ENCODE results near the gene BANP.
"Not testable (repeated sequence)": the region's sequence is repeated elsewhere in the genome, so short reads cannot be mapped to it uniquely, and the experiment has no call there.

Gene BANP

DNA sequence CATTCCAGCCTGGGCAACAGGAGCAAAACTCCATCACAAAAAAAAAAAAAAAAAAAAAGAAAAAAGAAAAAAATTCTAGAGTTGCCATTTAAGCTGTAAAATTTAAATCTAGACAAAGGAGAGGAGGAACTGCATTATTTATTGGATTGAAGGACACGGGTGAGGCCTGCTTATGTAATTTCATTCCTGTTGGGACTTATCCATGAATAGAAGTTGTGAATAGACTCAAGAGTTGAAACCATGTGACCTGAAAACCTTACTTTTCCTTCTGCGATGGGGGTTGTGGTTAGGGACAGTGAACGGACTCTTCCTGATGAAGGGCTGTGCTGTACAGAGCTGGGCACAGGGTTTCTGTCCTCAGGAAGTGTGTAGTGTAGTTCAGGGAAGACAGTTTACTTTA, 22.5 kb downstream of the BANP start:
- DNase-seq, result no peak

GRCh38 chr16:87974178-87974577, 22.9 kb downstream of the BANP start:
- DNase-seq, result no peak

GRCh38 chr16:87976665-87977064, 25.4 kb downstream of the BANP start:
- no peak for DNase-seq

- no peak for DNase-seq
Observed at GRCh38 chr16:87978127-87978526, 26.9 kb downstream of the BANP start.

DNA sequence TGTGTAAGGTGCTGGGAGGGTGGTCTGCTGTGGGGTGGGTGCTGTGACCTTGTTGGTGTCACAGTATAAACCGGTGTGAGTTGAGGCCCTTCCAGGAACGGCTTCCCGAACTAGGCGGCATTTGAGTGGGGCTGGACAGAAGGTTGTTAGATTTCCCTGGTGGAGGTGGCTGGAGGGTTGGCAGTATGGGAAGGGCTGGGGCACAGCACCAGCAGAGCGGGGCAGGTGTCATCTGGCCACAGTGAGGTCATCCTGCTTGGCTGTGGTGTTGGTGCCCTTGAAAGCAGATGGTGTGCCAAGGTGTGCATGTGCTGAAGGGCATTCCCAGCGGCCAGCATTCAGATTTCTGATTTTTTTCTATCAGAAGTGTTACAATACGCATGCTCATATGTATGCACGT, 28.1 kb downstream of the BANP start:
- DNase-seq, result no peak

GRCh38 chr16:87979911-87980630, 28.8 kb downstream of the BANP start:
- DNase-seq, result not testable (repeated sequence)

DNA sequence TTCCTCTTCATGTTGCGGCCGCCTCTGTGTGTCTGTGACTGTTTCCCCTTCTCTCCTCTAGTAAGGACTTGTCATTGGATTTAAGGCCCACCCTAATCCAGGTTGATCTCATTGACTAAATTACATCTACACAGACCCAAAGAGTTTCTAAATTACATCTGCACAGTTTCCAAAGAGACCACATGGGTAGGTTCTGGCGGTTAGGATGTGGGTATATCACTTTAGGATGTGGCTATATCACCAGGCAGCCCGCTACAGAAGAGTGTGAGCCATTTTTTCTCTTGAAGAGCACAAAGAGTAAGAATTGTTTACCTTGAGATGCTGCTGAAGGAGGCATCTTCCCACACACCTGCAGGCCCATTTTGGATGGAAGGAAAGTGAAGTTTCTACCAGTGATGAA, 30.1 kb downstream of the BANP start:
- not testable (repeated sequence) for DNase-seq

- DNase-seq, result no peak
Observed at GRCh38 chr16:87982581-87983041, 31.4 kb downstream of the BANP start.

- peak; percentile 18 for DNase-seq
Observed at GRCh38 chr16:87983072-87983736, 32.0 kb downstream of the BANP start.

GRCh38 chr16:87983737-87984097, 32.5 kb downstream of the BANP start:
- not testable (repeated sequence) for DNase-seq

DNA sequence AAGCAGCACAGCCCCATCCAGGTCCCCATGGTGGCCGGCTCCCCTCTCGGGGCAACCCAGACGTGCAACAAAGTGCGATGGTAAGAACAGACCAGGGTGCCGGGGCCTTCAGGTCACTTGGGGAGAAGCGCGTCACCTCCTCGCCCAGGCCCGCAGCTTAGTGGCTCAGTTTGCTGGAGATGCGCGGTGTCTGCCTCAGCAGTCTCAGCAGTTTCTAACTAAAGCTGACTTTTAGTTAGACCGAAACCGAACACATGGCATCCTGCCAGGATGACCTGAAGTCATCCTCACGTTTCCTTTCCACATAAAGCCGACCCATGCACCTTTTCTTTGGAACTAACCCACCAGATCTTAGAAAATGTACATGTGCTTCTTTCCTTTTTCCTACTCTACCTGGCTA, 32.9 kb downstream of the BANP start:
- not testable (repeated sequence) for DNase-seq

GRCh38 chr16:87984632-87985267, 33.5 kb downstream of the BANP start:
- DNase-seq, result no peak

DNA sequence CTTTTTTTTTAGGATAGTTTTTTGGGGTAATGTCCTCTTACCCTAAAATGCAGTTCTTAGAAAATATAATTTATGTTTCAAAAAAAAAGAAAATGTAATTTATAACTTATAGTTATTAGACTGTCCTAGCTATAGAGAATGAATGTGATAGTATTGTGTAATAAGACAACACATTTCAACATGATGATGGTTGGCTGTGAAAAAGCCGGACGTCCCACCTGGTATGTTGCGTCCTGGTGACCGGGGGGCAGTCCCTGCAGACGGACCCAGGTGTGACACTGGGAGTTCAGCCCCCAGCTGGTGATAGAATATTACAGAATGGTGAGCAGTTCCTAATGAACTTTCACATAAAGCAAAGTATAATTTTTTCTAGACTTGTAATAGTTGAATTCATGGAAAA, 34.3 kb downstream of the BANP start:
- DNase-seq, result not testable (repeated sequence)

DNA sequence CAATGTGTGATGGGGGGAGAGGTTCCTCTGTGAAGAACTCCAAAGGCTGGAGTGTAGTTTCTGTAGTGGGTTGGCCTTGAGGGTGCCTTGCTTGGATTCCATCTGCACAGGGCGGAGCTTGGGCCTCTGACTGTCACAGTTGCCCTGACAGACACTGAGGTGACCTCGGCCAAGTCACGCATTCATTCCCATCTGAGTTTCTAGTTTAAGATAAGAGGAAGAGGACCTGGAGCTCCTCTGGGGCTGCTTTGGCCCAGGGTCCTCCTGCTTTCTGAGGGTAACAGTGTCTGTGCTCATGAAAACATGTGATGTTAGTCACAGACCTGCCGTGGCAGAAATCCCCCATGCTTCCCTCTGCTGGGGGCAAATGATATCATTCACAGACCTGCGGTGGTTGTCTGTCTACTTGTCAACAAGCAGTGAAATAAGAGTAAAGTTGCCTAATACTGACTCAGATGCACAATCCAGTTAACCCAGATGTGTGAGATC, 35.2 kb downstream of the BANP start:
- not testable (repeated sequence) for DNase-seq

DNA sequence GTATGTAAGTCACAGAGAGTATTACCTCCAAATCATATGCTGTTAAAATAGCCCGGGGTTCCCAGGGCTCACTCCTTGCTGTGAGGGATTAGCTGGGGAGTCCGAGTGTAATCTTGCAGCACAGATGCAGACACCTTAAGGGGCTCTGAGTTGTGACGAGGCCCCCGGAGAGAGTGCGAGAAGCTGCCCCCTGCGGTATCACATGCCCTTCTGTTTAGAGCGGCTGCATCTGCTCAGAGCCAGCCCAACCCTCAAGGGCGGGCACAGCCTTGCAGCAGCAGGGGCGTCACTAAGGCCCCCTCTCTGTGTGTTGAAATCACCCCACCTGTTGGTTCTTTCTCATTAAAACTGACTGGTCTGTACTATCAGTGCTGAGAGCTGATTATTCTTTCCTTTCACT, 37.4 kb downstream of the BANP start:
- DNase-seq, result not testable (repeated sequence)

DNA sequence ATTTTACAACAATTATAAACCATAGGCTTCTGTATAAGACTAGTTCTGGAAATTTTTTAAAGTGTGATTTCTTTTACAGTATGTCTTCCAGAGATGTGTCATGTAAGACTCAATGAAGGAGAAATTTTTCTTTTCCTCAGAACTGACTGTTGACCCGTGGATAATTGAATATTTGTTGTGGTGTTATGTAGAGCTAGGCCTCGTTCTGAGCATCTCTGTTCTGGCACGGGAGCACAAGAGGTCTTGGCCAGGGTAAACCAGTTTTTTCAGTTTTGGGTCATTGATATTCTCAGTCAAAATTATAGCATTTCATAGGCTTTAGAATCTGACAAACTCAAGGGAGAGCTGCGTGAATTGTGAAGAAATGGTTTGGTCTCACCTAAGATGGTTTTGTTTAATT, 39.0 kb downstream of the BANP start:
- not testable (repeated sequence) for DNase-seq

GRCh38 chr16:87992142-87992541, 40.9 kb downstream of the BANP start:
- DNase-seq, result not testable (repeated sequence)

DNA sequence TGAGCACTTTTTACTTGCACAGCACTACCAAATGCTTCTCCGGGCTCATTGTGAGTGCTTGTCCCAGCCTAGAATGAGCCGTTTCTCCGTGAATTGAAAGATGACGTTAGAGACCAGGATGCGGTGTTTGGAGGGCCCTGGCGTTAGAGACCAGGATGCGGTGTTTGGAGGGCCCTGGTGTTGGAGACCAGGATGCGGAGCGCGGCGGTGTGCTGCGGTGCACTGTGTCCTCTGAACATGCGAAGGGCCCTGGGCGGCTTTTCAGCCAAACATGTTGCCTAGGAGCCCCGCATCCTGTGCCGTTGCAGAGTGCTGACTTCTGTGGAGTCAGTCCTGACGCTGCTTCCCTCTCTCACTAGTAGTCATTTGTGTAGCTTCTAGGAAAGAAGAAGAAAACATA, 42.7 kb downstream of the BANP start:
- no peak for DNase-seq

GRCh38 chr16:87995644-87996043, 44.4 kb downstream of the BANP start:
- no peak for DNase-seq

DNA sequence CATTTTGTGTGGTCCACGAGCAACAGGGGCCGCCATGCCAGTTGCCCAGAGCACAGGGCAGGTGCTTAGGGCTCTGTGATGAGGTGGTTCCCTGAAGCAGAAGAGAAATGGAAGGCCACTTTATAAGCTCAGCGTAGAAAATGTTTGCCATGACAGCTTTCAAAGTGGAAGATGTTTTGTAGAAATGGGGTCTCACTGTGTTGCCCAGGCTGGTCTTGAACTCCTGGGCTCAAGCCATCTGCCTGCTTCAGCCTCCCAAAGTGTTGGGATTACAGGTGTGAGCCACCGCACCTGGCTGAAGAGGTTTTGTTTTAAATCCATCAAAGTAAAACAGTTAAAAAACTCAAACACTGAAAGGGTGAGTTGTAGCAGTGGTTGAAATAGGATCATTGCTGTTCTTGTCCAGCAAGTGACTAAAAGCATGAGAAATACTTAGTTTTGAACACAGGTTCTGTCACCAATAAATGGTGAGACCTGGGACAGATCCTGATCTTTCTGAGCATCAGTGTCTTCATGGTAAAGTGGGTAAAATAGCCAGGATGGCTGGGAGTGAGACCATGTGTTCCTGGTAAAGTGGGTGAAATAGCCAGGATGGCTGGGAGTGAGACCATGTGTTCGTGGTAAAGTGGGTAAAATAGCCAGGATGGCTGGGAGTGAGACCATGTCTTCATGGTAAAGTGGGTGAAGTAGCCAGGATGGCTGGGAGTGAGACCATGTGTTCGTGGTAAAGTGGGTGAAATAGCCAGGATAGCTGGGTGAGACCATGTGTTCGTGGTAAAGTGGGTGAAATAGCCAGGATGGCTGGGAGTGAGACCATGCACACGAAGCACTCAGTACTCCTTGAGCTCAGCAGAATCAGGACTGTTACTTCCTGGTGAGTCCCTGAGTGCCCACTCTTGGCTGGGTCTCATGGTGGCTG, 46.0 kb downstream of the BANP start:
- no peak for DNase-seq

GRCh38 chr16:87998184-87998793, 47.1 kb downstream of the BANP start:
- not testable (repeated sequence) for DNase-seq

- DNase-seq, result not testable (repeated sequence)
Observed at GRCh38 chr16:87998992-87999391, 47.8 kb downstream of the BANP start.

All from midbrain (tissue), 1 donor.